Neuronal stem cell (in vitro differentiated cells): Measurements from ENCODE around the gene ELF2.
"Not testable (repeated sequence)": the region's sequence is repeated elsewhere in the genome, so short reads cannot be mapped to it uniquely, and the experiment has no call there.

Experiments
- DNase-seq: peaks from one replicate; pipeline ENCODE4 v3.0.0-alpha.2; 2013; ENCODE audit warnings: low spot score
- H2AFZ ChIP-seq: one replicate; pipeline ENCODE4 v1.6.1; 2013; ENCODE audit warnings: mild to moderate bottlenecking, low read length, inconsistent platforms
- H2AK5ac ChIP-seq: 2 replicates; pipeline ENCODE4 v1.6.1; 2013; ENCODE audit warnings: low read depth, mild to moderate bottlenecking, inconsistent platforms, low read length, moderate library complexity, mixed read lengths
- H2BK120ac ChIP-seq: 2 replicates; pipeline ENCODE4 v1.6.1; 2013; ENCODE audit warnings: low read depth, mild to moderate bottlenecking, inconsistent platforms, low read length, moderate library complexity, mixed read lengths
- H2BK12ac ChIP-seq: one replicate; pipeline ENCODE4 v1.6.1; 2013; ENCODE audit warnings: low read length, inconsistent platforms
- H2BK15ac ChIP-seq: 2 replicates; pipeline ENCODE4 v1.6.1; 2013; ENCODE audit warnings: mild to moderate bottlenecking, low read length, inconsistent platforms, mixed read lengths
- H2BK5ac ChIP-seq: one replicate; pipeline ENCODE4 v1.6.1; 2013; ENCODE audit warnings: inconsistent platforms, mild to moderate bottlenecking, low read length, moderate library complexity
- H3K14ac ChIP-seq: one replicate; pipeline ENCODE4 v1.6.1; 2013; ENCODE audit warnings: low read length, inconsistent platforms
- H3K18ac ChIP-seq: 2 replicates; pipeline ENCODE4 v1.6.1; 2013; ENCODE audit warnings: low read length, inconsistent platforms
- H3K23ac ChIP-seq: 2 replicates; pipeline ENCODE4 v1.6.1; 2013; ENCODE audit warnings: low read depth, mild to moderate bottlenecking, mixed read lengths, low read length, inconsistent platforms; ENCODE audit not compliant: poor library complexity
- H3K27ac ChIP-seq: replicated peaks from 3 replicates; pipeline ENCODE4 v1.5.1; 2013; ENCODE audit warnings: low read length, inconsistent platforms
- H3K27me3 ChIP-seq, 3 experiments: 2 replicates each; pipeline ENCODE4 v1.6.1; 2013; ENCODE audit warnings: low read length in 3 of 3, mild to moderate bottlenecking in 2 of 3, inconsistent platforms in 1 of 3, low read depth in 1 of 3, mixed read lengths in 1 of 3, moderate library complexity in 1 of 3; ENCODE audit not compliant: control insufficient read depth in 3 of 3, insufficient read depth in 3 of 3
- H3K36me3 ChIP-seq, 2 donors: replicated peaks in 1 of 2; 2 replicates each; pipeline ENCODE4 v1.6.1; 2013; ENCODE audit warnings: low read length in 2 of 2; ENCODE audit not compliant: control insufficient read depth in 2 of 2, insufficient read depth in 2 of 2
- H3K4ac ChIP-seq: 2 replicates; pipeline ENCODE4 v1.6.1; 2013; ENCODE audit warnings: inconsistent platforms, mild to moderate bottlenecking, low read length, moderate library complexity
- H3K4me1 ChIP-seq, 2 donors: 1 replicate in 1 of 2; 2 replicates in 1 of 2; pipeline ENCODE4 v1.6.1; 2013; ENCODE audit warnings: low read length in 2 of 2, low read depth in 1 of 2; ENCODE audit not compliant: control insufficient read depth in 2 of 2, insufficient read depth in 1 of 2
- H3K4me2 ChIP-seq: one replicate; pipeline ENCODE4 v1.6.1; 2013; ENCODE audit warnings: mild to moderate bottlenecking, low read length, inconsistent platforms; ENCODE audit not compliant: insufficient read depth, poor library complexity, severe bottlenecking
- H3K4me3 ChIP-seq, 2 donors: 2 replicates each; pipeline ENCODE4 v1.5.1; 2013; ENCODE audit warnings: low read length in 2 of 2, mild to moderate bottlenecking in 2 of 2, inconsistent platforms in 1 of 2, moderate library complexity in 1 of 2
- H3K79me1 ChIP-seq: one replicate; pipeline ENCODE4 v1.6.1; 2013; ENCODE audit warnings: low read depth, mild to moderate bottlenecking, inconsistent platforms, low read length, moderate library complexity
- H3K9ac ChIP-seq: one replicate; pipeline ENCODE4 v1.6.1; 2013; ENCODE audit warnings: mild to moderate bottlenecking, low read depth, low read length, inconsistent platforms; ENCODE audit not compliant: poor library complexity
- H3K9me3 ChIP-seq, 2 donors: replicated peaks in 1 of 2; 2 replicates each; pipeline versions ENCODE3 to v1.6.1; 2013; ENCODE audit warnings: low read length in 2 of 2, mild to moderate bottlenecking in 2 of 2, inconsistent platforms in 1 of 2, low read depth in 1 of 2, mixed read lengths in 1 of 2, moderate library complexity in 1 of 2; ENCODE audit not compliant: control insufficient read depth in 2 of 2, insufficient read depth in 1 of 2
- H4K8ac ChIP-seq: one replicate; pipeline ENCODE4 v1.6.1; 2013; ENCODE audit warnings: low read depth, mild to moderate bottlenecking, inconsistent platforms, low read length, moderate library complexity
- H4K91ac ChIP-seq: one replicate; pipeline ENCODE4 v1.6.1; 2013; ENCODE audit warnings: low read length, low read depth, mild to moderate bottlenecking, inconsistent platforms; ENCODE audit not compliant: poor library complexity
- WGBS, 2 donors: extraction: QIAGEN DNeasy Blood & Tissue Kit; methylation state at CpG; one replicate each; pipeline ENCODE4 v1.1.7; 2013; ENCODE audit warnings: missing lambda C conversion rate in 2 of 2, mixed read lengths in 1 of 2; ENCODE audit not compliant: insufficient read length in 2 of 2, insufficient replicate concordance in 1 of 2; ENCODE audit errors: extremely low coverage in 2 of 2; 5-methylcytosine and 5-hydroxymethylcytosine counted together

The ELF2 gene

DNA sequence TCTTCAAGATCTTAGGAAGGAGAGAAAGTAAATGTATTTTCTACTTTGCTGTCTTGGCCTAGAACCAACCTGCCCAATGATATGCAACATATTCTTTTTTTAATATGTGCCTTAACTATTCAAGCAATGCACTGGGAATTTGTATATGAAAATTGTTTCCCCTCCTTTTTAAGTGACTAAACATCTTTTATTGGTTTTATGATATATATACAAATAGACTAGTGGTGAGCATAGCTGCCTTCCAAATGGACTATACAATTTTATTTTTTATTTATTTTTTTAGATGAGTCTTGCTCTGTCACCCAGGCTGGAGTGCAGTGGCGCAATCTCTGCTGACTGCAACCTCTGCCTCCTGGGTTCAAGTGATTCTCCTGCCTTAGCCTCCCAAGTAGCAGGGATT is 151.2 kb downstream of the ELF2 start:
- WGBS, 2 donors: no CpG with 5 or more reads among the region's 1 CpG

DNA sequence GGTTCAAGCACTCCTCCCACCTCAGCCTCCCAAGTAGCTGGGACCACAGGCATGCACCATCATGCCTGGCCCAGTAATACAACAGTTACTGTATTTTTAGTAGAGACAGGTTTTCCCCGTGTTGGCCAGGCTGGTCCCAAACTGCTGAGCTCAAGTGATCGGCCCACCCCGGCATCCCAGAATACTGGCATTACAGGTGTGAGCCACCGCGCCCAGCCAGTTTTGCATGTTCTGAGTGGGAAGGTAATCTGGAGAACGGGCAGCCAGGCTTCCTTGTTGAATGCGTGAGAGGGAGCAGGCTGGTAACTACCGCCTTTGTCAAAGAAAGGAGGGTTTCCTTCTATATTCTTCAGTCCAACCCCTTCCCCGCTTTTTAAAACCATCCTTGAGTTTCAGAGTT is 152.3 kb downstream of the ELF2 start:
- H2AFZ ChIP-seq: no peak overlapping the region
- no peak overlapping the region for H2BK12ac ChIP-seq
- no peak overlapping the region for H3K4me3 ChIP-seq
- no peak overlapping the region for H4K91ac ChIP-seq
- DNase-seq: no peak
- no peak overlapping the region for H2BK15ac ChIP-seq
- H2BK5ac ChIP-seq: no peak overlapping the region
- H3K9ac ChIP-seq: no peak overlapping the region
- H3K4ac ChIP-seq: no peak overlapping the region
- H3K4me1 ChIP-seq: peaks cover 0 to 6% of the 10 kb centered on the region in 2 donors
- H3K27me3 ChIP-seq: no peaks in the 10 kb centered on the region
- no peak overlapping the region for H3K27ac ChIP-seq
- no peak overlapping the region for H3K14ac ChIP-seq
- H4K8ac ChIP-seq: no peak overlapping the region
- no peak overlapping the region for H2AK5ac ChIP-seq
- no peak overlapping the region for H3K4me2 ChIP-seq
- no CpG with 5 or more reads among the region's 9 CpGs for WGBS, 2 donors
- no peaks in the 10 kb centered on the region for H3K9me3 ChIP-seq
- no peak overlapping the region for H3K18ac ChIP-seq
- no peak overlapping the region for H2BK120ac ChIP-seq
- no peak overlapping the region for H3K23ac ChIP-seq
- H3K79me1 ChIP-seq: peaks cover 7% of the 10 kb centered on the region
- peaks cover 0 to 31% of the 10 kb centered on the region in 2 donors for H3K36me3 ChIP-seq

More for the DNA sequence above, 151.2 kb downstream of the ELF2 start:
- Histone ChIP-seq H3K79me1 (peaks cover 9% of the 10 kb centered on the region), H3K4me3 (no peak overlapping the region), H4K91ac (no peak overlapping the region), H3K23ac (no peak overlapping the region), H3K36me3 (peaks cover 0 to 26% of the 10 kb centered on the region in 2 donors), H2BK15ac (no peak overlapping the region), H3K4me1 (peaks cover 0 to 3% of the 10 kb centered on the region in 2 donors), H3K14ac (no peak overlapping the region), H3K9me3 (no peaks in the 10 kb centered on the region), H3K4me2 (no peak overlapping the region), H3K27me3 (no peaks in the 10 kb centered on the region), H3K18ac (no peak overlapping the region), H3K27ac (no peak overlapping the region), H4K8ac (no peak overlapping the region), H2AK5ac (no peak overlapping the region), H3K4ac (no peak overlapping the region), H2BK5ac (no peak overlapping the region), H3K9ac (no peak overlapping the region), H2BK120ac (no peak overlapping the region), H2AFZ (no peak overlapping the region), H2BK12ac (no peak overlapping the region)
- no peak for DNase-seq

DNA sequence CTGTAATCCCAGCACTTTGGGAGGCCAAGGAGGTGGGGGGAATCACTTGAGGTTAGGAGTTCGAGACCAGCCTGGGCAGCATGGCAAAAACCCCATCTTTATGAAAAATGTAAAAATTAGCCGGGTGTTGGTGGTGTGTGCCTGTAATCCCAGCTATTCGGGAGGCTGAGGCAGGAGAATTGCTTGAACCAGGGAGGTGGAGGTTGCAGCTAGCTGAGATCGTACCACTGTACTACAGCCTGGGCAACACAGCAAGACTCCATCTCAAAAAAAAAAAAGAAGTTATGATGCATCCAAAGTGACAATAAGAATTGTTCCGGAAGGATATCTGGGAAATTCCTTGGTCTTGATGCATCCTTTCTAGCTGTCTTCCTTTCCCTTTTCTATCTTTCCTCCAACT is 154.2 kb downstream of the ELF2 start:
- DNase-seq: no peak
- Histone ChIP-seq H3K9me3 (no peaks in the 10 kb centered on the region), H3K79me1 (peaks cover 3% of the 10 kb centered on the region), H3K4me1 (peaks cover 0 to 3% of the 10 kb centered on the region in 2 donors), H3K27ac (no peak overlapping the region), H4K8ac (no peak overlapping the region), H2BK120ac (no peak overlapping the region), H3K4me3 (no peak overlapping the region), H2AK5ac (no peak overlapping the region), H3K27me3 (no peaks in the 10 kb centered on the region), H3K4ac (no peak overlapping the region), H2BK5ac (no peak overlapping the region), H3K4me2 (no peak overlapping the region), H2AFZ (no peak overlapping the region), H3K18ac (no peak overlapping the region), H2BK15ac (no peak overlapping the region), H2BK12ac (no peak overlapping the region), H3K14ac (no peak overlapping the region), H3K9ac (no peak overlapping the region), H3K23ac (no peak overlapping the region), H3K36me3 (peaks cover 0 to 29% of the 10 kb centered on the region in 2 donors), H4K91ac (no peak overlapping the region)
- no CpG with 5 or more reads among the region's 5 CpGs for WGBS, 2 donors

DNA sequence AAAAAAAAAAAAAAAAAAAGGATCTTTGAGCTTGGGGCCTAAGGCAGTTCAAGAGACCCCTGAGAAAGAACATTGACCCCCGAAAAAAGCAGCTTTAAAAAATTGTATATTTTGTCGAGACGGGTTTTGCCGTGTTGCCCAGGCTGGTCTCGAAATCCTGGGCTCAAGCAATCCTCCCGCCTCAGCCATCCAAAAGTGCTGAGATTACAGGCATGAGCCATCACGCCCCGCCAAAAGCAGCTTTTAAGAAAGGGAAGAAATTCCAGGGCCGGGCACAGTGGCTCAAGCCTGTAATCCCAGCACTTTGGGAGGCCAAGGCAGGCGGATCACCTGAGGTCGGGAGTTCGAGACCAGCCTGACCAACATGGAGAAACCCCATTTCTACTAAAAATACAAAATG is 155.9 kb downstream of the ELF2 start:
- peaks cover 0 to 32% of the 10 kb centered on the region in 2 donors for H3K36me3 ChIP-seq
- DNase-seq, H2BK12ac ChIP-seq, H3K79me1 ChIP-seq, H4K91ac ChIP-seq, H3K4me3 ChIP-seq, H3K23ac ChIP-seq, H4K8ac ChIP-seq, H2BK5ac ChIP-seq, H2AK5ac ChIP-seq, H2BK15ac ChIP-seq, H3K9ac ChIP-seq, H3K4me1 ChIP-seq, H3K14ac ChIP-seq, H3K9me3 ChIP-seq, H3K27ac ChIP-seq, H3K4me2 ChIP-seq, H3K18ac ChIP-seq, H3K27me3 ChIP-seq, H3K4ac ChIP-seq, H2AFZ ChIP-seq, H2BK120ac ChIP-seq: not testable (repeated sequence)
- WGBS, 2 donors: no CpG with 5 or more reads among the region's 12 CpGs
